ENCODE results near the gene ZNF726.
"Not testable (repeated sequence)": the region's sequence is repeated elsewhere in the genome, so short reads cannot be mapped to it uniquely, and the experiment has no call there.

ZNF726 gene

GRCh38 chr19:23949611-23950010, 34.9 kb downstream of the ZNF726 start:
- no peak for DNase-seq

GRCh38 chr19:23956051-23956450, 41.4 kb downstream of the ZNF726 start:
- no peak for DNase-seq

- no peak for DNase-seq
These were observed 43.1 kb downstream of the ZNF726 start for GRCh38 chr19:23957660-23958281.

DNA sequence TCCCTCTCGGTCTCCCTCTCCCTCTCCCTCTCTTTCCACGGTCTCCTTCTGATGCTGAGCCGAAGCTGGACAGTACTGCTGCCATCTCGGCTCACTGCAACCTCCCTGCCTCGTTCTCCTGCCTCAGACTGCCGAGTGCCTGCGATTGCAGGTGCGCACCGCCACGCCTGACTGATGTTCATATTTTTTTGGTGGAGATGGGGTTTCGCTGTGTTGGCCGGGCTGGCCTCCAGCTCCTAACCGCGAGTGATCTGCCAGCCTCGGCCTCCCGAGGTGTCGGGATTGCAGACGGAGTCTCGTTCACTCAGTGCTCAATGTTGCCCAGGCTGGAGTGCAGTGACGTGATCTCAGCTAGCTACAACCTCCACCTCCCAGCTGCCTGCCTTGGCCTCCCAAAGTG, 48.7 kb downstream of the ZNF726 start:
- DNase-seq: not testable (repeated sequence)

DNA sequence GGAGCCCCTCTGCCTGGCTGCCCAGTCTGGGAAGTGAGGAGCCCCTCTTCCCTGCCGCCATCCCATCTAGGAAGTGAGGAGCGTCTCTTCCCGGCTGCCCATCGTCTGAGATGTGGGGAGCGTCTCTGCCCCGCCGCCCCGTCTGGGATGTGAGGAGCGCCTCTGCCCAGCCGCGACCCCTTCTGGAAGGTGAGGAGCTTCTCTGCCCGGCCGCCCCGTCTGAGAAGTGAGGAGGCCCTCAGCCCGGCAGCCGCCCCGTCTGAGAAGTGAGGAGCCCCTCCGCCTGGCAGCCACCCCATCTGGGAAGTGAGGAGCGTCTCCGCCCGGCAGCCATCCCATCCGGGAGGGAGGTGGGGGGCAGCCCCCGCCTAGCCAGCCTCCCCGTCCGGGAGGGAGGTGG, 49.2 kb downstream of the ZNF726 start:
- not testable (repeated sequence) for DNase-seq

DNA sequence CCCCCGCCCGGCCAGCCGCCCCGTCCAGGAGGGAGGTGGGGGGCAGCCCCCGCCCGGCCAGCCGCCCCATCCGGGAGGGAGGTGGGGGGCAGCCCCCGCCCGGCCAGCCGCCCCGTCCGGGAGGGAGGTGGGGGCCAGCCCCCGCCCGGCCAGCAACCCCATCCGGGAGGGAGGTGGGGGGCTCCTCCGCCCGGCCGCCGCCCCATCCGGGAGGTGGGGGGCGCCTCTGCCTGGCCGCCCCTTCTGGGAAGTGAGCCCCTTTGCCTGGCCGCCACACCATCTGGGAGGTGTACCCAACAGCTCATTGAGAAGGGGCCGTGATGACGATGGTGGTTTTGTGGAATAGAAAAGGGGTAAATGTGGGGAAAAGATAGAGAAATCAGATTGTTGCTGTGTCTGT, 49.6 kb downstream of the ZNF726 start:
- not testable (repeated sequence) for DNase-seq

DNA sequence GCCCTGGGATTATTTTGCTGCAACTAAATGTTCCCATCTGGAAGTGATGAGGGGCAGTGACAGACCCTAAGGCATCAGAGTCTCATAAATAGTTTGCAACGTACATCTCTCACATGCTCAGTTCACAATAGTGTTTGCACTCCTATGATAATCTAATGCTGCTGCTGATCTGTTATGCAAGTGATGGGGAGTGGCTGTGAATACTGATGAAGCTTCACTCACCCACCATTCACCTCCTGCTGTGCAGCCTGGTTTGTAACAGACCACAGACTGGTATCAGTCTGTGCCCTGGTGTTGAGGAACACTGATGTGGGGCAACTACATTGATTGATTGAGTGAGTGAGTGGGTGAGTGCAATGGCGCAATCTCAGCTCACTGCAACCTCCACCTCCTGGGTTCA, 54.9 kb downstream of the ZNF726 start:
- no peak for DNase-seq

GRCh38 chr19:23971598-23971997, 56.9 kb downstream of the ZNF726 start:
- DNase-seq: no peak

DNA sequence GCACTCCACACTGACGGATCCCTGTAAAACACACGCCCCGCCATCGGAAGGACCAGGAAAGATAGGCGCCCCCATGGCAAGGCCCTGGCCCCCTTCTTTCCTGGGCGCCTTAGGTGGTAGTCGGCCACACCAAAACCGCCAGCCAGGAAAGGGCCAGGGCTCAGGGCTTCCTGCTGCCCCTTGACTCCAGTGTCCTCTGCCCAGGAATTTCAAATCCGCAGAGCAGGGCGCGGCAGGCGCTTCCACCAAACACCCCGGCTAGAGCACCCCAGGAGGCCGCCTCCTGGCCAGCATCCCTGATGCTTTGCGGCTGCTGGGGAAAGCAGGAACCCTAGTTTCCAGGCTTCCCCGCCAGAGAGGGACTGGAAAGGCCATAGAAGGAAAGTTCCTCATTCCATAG, 57.5 kb downstream of the ZNF726 start:
- no peak for DNase-seq

GRCh38 chr19:23974941-23975340, 60.3 kb downstream of the ZNF726 start:
- no peak for DNase-seq

GRCh38 chr19:23976631-23977030, 61.9 kb downstream of the ZNF726 start:
- DNase-seq: not testable (repeated sequence)

DNA sequence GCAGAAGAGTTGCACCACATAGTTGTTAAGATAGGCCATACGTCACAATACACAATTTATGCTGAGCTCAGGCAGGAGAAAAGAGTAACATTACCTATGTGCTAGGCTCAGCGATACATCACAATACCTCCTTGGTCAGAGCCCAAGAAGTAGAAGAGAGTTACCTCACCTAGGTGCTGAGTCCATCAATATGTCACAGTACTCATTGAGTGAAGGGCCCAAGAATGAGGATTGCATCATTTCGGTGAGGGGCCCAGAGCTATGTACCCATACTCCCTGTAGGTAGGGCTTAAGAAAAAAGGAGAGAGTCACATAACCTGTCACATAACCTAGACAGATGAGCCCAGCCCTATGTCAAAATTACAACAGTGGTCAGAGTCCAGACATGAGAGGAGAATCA, 62.6 kb downstream of the ZNF726 start:
- not testable (repeated sequence) for DNase-seq

- DNase-seq: no peak
These were observed 63.4 kb downstream of the ZNF726 start for GRCh38 chr19:23978068-23978467.

GRCh38 chr19:23980805-23981204, 66.1 kb downstream of the ZNF726 start:
- DNase-seq: no peak

- DNase-seq: no peak
These were observed 67.2 kb downstream of the ZNF726 start for GRCh38 chr19:23981863-23982262.

GRCh38 chr19:23983406-23983805, 68.7 kb downstream of the ZNF726 start:
- no peak for DNase-seq
